ENCODE results near the gene ATP6V1D.

GRCh38 chr14:67395086-67395875, 35.7 kb upstream of the ATP6V1D start:
- TF ChIP-seq CTCF (IDR thresholded peaks at IDR 0.05) (no peak), POLR2AphosphoS5 (IDR thresholded peaks at IDR 0.05) (no peak)
